AML-193 (cell line): ENCODE data around the gene ZNF282.
A peak's percentile ranks its signal among the peaks of the same experiment; 100 is the strongest.

Experiments used
- DNase-seq, 2 experiments: peaks; one replicate each; lab custom pipeline; 2025; lab: John Stamatoyannopoulos, UW

ZNF282 gene

GRCh38 chr7:149194799-149195179 is 557 bp upstream of the ZNF282 start:
- DNase-seq: no peak

DNA sequence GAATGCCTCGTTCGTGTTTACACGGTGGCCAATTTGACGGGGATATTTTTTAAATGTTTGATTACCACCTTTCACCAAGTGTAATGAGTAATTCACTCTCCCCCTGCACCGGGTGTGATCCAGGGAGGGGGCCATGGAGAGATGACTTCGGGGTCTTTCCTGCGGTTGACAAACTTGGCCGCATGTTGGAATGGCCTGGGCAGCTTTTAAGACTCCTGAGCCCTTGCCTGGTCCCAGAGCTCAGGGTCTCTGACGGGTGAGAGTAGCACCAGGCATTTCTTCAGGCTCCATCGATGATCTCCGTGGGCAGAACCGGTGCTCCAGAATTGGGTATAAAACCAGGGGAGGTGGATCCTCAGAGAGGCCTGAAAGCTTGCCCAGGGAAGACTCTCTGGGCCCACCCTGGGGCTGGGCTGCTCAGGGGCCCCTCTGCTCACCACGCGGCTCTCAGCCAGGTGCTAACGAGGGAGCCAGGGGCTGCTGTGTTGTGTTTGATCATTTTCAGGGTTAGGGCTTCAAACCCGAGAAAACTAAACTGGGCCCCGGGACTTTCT is 882 bp downstream of the ZNF282 start:
- DNase-seq: no peak

DNA sequence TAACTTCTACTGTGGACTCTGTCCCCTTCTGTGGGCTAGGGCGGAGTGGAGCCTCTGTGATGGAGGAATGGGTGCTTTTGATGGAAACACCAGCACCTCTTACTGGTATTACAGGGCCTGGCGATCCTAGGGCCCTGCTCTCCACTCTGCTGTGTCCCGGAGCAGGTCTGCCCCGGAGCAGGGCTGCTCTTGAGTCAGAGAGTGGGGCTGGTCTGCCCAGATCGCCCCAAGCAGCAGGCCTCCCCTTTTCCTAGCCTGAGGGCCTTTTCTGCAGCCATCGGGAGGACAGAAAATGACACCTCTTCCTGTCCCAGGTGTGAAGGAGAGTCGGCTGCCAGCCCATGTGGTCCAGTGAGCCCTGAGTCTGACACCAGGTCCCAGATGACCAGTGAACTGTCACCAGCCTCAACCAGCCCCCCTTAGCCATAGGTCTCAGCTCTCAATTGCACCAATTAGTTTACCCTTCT is 1.4 kb downstream of the ZNF282 start:
- DNase-seq: peak in 1 of 2 experiments; percentile 9

GRCh38 chr7:149197675-149198074 is 2.3 kb downstream of the ZNF282 start:
- DNase-seq: no peak

DNA sequence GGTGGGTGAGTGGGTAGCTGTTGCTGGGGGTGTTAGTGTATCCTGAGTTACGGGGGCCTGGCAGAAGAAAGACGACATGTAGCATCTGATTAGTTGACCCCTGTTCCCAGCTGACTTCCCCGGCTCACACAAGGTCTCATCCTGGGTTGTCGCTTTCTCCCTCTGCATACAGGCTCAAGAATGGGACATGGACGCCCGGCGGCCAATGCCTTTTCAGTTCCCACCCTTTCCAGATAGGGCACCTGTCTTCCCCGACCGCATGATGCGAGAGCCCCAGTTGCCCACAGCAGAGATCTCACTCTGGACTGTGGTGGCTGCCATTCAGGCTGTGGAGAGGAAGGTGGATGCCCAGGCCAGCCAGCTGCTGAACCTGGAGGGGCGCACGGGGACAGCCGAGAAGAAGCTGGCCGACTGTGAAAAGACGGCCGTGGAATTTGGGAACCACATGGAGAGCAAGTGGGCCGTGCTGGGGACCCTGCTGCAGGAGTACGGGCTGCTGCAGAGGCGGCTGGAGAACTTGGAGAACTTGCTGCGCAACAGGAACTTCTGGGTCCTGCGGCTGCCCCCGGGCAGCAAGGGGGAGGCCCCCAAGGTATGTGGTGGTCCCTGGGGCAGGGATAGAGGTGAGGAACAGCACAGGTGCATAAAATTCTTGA is 2.9 kb downstream of the ZNF282 start:
- no peak for DNase-seq

DNA sequence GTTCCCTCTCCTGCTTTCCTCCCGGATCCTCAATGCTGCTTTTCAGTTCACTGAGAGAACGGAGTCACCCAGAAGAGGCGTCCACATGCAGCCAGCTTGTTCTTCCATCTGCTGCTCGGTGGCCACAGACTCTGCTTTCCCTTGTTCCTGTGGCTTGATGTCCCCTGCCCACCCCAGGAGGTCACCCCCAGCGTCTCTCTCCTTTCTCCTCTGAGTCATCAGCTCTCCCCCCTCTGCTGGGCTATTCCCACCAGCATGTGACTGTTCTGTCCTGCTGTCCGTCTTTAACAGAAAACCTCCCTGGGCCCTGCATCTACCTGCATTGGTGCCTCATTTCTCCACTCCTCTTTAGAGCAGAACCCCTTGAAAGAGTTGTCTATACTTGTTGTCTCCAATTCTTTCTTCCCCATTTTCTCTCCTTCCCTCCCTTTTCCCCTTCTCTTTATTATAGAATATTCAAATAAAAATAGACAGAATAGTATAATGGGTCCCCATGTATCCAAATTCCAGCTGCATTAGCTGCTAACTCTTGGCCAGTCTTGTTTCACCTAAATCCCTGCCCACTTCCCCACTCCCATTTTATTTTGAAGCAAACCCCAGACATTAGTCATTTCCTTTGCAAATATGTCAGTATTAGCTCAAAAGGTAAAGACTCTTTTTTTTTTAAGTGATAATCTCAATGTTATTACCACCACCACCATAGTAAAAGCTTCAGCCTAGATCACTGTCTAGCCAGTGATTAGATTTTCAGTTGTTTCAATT is 4.1 kb downstream of the ZNF282 start:
- DNase-seq: no peak

DNA sequence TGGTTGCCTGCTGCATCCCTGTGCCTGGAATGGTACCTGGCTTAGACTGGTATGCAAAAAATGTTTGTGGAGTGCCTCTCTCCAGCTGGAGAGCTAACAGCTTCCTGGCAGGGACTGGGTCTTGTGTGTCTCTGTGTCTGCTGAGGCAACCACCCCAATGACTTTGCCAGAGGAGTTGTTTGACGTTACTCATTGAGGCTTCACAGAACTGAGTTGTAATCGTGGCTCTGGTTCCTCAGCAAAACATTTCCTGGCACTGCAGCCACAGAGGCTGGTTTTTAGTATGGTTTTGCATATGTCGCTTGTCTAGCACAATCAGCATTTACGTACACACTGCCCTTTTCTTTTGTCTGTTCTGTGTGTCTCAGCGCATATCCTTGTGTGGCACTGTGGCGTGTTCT is 7.5 kb downstream of the ZNF282 start:
- no peak for DNase-seq

DNA sequence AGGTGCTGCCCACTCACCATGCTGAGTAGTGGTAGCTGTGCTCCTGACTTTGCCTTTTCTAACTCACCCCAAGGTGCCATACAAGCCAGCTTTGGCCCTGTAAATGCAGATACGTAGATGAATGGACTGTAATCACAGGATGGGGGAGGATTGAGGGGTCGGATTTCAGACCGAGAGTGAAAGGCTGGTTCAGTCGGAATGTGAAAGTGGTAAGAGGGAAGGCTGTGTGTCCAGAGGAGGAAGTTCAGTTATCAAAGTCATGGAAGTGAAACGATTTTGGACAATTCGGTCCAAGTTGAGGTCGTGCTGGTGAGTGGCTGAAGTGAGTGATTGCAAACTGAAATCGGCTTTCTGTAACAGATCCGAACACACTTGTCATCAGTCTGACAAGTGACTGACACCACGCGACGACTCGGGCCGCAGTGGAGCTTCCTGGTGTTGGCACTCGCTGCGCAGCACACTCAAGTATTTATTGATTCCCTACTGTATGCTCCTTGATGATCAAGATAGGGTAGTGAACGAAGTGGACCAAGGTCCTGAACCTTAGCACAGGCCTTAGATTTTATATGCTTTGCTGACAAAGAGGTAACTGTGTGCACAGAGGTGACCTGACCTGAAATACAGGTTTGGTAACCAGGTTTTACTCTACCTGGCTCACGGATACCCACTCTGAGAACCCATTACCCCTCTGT is 10.5 kb downstream of the ZNF282 start:
- no peak for DNase-seq

- DNase-seq: no peak
These were observed 12.1 kb downstream of the ZNF282 start for GRCh38 chr7:149207324-149208035.

GRCh38 chr7:149209518-149210269 is 14.3 kb downstream of the ZNF282 start:
- peak; percentile 23 to 32 for DNase-seq

DNA sequence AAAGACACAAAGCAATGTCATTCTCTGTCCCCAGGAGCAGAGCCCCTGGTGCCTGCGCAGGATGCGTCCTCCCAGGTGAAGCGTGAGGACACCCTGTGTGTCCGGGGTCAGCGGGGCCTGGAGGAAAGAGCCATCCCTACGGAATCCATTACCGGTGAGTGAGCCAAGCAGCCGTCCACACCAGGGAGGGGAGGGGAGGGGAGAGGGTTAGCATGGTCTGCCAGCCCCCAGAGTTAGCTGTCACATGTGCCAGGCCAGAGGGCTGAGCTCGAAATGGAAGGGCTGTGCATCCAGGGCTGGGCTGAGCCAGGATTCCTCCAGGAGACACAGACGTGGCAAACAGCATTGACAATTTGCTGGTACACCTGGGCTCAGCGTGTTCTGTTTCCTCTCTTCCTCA is 15.2 kb downstream of the ZNF282 start:
- DNase-seq: no peak

GRCh38 chr7:149214020-149214720 is 18.8 kb downstream of the ZNF282 start:
- no peak for DNase-seq

GRCh38 chr7:149216402-149216801 is 21.1 kb downstream of the ZNF282 start:
- DNase-seq: no peak

DNA sequence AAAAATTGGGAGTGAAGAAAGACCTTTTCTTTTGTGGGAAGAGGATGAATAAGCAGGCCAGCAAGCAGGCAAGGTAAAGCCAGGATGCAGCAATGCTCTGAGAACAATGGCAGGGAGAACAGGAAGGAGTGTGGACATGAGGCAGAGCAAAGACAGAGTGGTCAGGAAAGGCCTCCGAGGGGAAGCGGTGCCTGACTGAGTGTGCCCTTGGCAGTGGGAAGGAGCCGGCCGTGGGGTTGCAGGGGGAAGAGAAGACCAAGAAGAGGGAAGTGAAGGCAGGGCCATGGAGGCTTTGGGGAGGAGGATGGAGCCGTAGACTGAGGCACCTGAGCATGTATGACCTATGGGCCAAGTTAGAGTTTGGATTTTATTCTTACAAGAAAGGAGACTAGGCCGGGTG is 22.2 kb downstream of the ZNF282 start:
- no peak for DNase-seq

- DNase-seq: no peak
These were observed 23.4 kb downstream of the ZNF282 start for GRCh38 chr7:149218469-149219420.

DNA sequence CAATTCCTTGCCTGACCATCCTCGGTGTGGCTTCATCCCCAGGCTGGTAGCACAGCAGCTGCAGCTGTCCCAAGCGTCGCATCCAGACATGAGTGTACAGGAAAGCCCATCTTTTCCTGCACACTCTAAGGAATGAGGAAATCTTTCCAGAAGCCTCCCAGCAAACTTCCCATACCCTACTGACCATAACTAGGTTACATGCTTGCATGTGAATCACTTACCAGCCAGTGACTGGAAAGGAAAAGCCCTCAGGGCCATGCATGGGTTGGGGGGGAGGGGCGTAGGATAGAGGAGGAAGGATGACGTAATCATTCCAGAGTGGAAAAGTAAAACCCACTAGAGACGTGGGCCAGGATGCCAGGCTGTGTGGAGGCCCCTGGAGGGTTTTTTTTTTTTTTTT is 25.2 kb downstream of the ZNF282 start:
- DNase-seq: no peak

DNA sequence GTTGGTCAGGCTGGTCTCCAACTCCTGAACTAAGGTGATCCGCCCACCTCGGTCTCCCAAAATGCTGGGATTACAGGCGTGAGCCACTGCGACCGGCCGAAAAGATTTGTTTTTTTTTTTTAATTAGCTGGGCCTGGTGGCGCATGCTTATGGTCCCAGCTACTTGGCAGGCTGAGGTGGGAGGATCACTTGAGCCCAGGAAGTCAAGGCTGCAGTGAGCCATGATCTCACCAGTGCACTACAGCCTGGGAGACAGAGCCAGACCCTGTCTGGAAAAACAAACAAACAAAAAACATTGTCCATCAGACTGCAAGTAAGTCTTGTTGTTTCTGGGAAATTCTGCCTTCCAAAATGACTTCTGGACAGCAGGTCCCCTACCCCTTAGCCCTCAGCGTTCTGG is 27.8 kb downstream of the ZNF282 start:
- no peak for DNase-seq

DNA sequence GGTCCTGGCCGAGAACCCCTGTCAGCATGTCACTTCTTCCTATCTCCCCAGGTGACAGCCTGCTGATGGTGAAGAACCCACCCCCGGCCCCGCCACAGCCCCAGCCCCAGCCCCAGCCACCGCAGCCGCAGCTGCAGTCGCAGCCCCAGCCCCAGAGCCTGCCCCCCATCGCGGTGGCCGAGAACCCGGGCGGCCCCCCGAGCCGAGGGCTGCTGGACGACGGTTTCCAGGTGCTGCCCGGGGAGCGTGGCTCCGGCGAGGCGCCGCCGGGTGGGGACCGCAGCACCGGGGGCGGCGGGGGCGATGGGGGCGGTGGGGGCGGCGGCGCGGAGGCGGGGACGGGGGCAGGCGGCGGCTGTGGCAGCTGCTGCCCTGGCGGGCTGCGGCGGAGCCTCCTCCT is 28.4 kb downstream of the ZNF282 start:
- no peak for DNase-seq

GRCh38 chr7:149224352-149224751 is 29.0 kb downstream of the ZNF282 start:
- no peak for DNase-seq

DNA sequence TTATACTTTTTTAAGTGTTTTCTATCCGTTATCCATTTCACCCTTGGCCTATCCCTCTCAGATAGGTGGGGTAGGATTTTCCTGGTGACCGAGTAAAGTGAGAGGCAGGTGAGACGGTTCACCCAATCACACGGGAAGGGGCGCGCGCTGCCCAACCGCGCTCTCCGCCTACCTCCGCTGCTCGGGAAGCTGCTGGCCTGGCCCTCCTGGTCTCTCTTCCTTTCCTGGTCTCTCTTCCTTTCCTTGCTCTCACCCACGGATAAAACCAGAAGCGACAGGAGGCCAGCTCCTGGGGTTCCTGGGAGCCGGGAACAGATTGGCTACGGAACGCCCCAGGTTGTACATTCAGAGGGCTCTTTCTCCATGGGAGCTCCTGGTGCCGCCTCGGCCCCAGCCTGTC is 29.8 kb downstream of the ZNF282 start:
- no peak for DNase-seq
